Middle frontal gyrus (tissue), 1 donor: ENCODE data around the gene TAF6.

Experiments used
- DNase-seq: peaks from one replicate; pipeline ENCODE4 v3.0.0-alpha.2; 2015; ENCODE audit warnings: low spot score; ENCODE audit errors: extremely low spot score

The TAF6 gene

GRCh38 chr7:100098913-100099312 is 20.2 kb downstream of the TAF6 start:
- no peak for DNase-seq

- no peak for DNase-seq
Observed at GRCh38 chr7:100095704-100096103, 23.5 kb downstream of the TAF6 start.

- DNase-seq, result no peak
Observed at GRCh38 chr7:100095289-100095688, 23.9 kb downstream of the TAF6 start.

- no peak for DNase-seq
Observed at GRCh38 chr7:100093925-100094486, 25.2 kb downstream of the TAF6 start.

- no peak for DNase-seq
Observed at GRCh38 chr7:100093498-100093897, 25.7 kb downstream of the TAF6 start.

- no peak for DNase-seq
Observed at GRCh38 chr7:100093054-100093453, 26.1 kb downstream of the TAF6 start.

- DNase-seq, result no peak
Observed at GRCh38 chr7:100091411-100092181, 27.6 kb downstream of the TAF6 start.

GRCh38 chr7:100090527-100091410 is 28.4 kb downstream of the TAF6 start:
- DNase-seq, result no peak

- DNase-seq, result no peak
Observed at GRCh38 chr7:100089458-100090196, 29.5 kb downstream of the TAF6 start.

GRCh38 chr7:100088621-100089457 is 30.3 kb downstream of the TAF6 start, which contains the start of gene COPS6:
TSS of gene COPS6 (plus strand) at chr7:100088969. CDS start at chr7:100088991, 22 bp downstream.
- no peak for DNase-seq

- DNase-seq, result no peak
Observed at GRCh38 chr7:100088095-100088620, 31.0 kb downstream of the TAF6 start.

- DNase-seq, result no peak
Observed at GRCh38 chr7:100087055-100087750, 32.0 kb downstream of the TAF6 start.

GRCh38 chr7:100085515-100085914 is 33.6 kb downstream of the TAF6 start:
- DNase-seq, result no peak

GRCh38 chr7:100082978-100083377 is 36.2 kb downstream of the TAF6 start:
- no peak for DNase-seq

GRCh38 chr7:100081535-100082102 is 37.5 kb downstream of the TAF6 start, which contains the start of gene ZNF3:
TSS of gene ZNF3 (minus strand) at chr7:100081723. CDS start at chr7:100077357, 4,366 bp downstream.
- DNase-seq, result peak; percentile 98

- DNase-seq, result no peak
Observed at GRCh38 chr7:100080907-100081534, 38.1 kb downstream of the TAF6 start.

- DNase-seq, result no peak
Observed at GRCh38 chr7:100079024-100079560, 40.1 kb downstream of the TAF6 start.

- no peak for DNase-seq
Observed at GRCh38 chr7:100077205-100077604, 42.0 kb downstream of the TAF6 start.
